Measurements from ENCODE around the gene MMS19. TPM values are rescaled to one million over a fixed set of nuclear protein-coding genes. Genes with fewer than 3 reads are reported as not detected.

MMS19 gene
- total RNA-seq, 2 experiments from 2014 or later, result 74.8 to 95.7 TPM

- H2AFZ ChIP-seq (ENCODE audit: low read length), result no peak overlapping the region
These were observed 14.7 kb downstream of the MMS19 start for GRCh38 chr10:97483506-97483905.

GRCh38 chr10:97482381-97482780, 15.8 kb downstream of the MMS19 start:
- Histone ChIP-seq H3K36me3 (ENCODE audit: insufficient read depth, low read length) (peaks cover 79% of the 10 kb centered on the region), H3K4me3 (ENCODE audit: low read depth, low read length, poor library complexity, severe bottlenecking) (no peak overlapping the region), H3K27ac (ENCODE audit: low read depth, low read length, poor library complexity, severe bottlenecking) (no peak overlapping the region), H3K4me2 (ENCODE audit: low read length) (no peak overlapping the region), H2AFZ (ENCODE audit: low read length) (no peak overlapping the region), H3K9me3 (ENCODE audit: low read length) (no peaks in the 10 kb centered on the region), H3K79me2 (ENCODE audit: insufficient read depth, low read depth, low read length) (peaks cover 28% of the 10 kb centered on the region), H3K4me1 (ENCODE audit: insufficient read depth, low read length, poor library complexity, severe bottlenecking) (no peaks in the 10 kb centered on the region), H4K20me1 (ENCODE audit: insufficient read depth, low read length) (no peaks in the 10 kb centered on the region), H3K9me2 (ENCODE audit: insufficient read depth, low read length) (no peaks in the 10 kb centered on the region)
- POLR2A ChIA-PET, result interaction anchor here (0.6 kb wide), 1 partner anchor 18 kb away, joined by 3 read pairs; no protein-coding TSS in a partner anchor
- no peak for TF ChIP-seq EZH2phosphoT487 (IDR thresholded peaks at IDR 0.05; ENCODE audit: borderline replicate concordance, low read depth, low read length)
- no peak for TF ChIP-seq CTCF (conservative IDR thresholded peaks at IDR 0.05; ENCODE audit: low read length)
- BruUV-seq (replicated peaks), result no TSS peak
- CTCF ChIA-PET (ENCODE audit: unreplicated experiment), result no interaction called here
- intact Hi-C loops (cut with micrococcal nuclease; ENCODE audit: unreplicated experiment), result no loop called here
- DNase-seq (ENCODE audit: low spot score), result no peak

More at GRCh38 chr10:97483506-97483905, 14.7 kb downstream of the MMS19 start:
- ChIA-PET POLR2A (no interaction called here), CTCF (ENCODE audit: unreplicated experiment) (no interaction called here)
- no peaks in the 10 kb centered on the region for H3K9me3 ChIP-seq (ENCODE audit: low read length)
- no peaks in the 10 kb centered on the region for H3K9me2 ChIP-seq (ENCODE audit: insufficient read depth, low read length)
- peaks cover 39% of the 10 kb centered on the region for H3K79me2 ChIP-seq (ENCODE audit: insufficient read depth, low read depth, low read length)
- no peak for DNase-seq (ENCODE audit: low spot score)
- BruUV-seq (replicated peaks), result no TSS peak
- peaks cover 3% of the 10 kb centered on the region for H4K20me1 ChIP-seq (ENCODE audit: insufficient read depth, low read length)
- H3K36me3 ChIP-seq (ENCODE audit: insufficient read depth, low read length), result peaks cover 77% of the 10 kb centered on the region
- no peaks in the 10 kb centered on the region for H3K4me1 ChIP-seq (ENCODE audit: insufficient read depth, low read length, poor library complexity, severe bottlenecking)
- no peak overlapping the region for H3K4me2 ChIP-seq (ENCODE audit: low read length)
- H3K27ac ChIP-seq (ENCODE audit: low read depth, low read length, poor library complexity, severe bottlenecking), result no peak overlapping the region
- H3K4me3 ChIP-seq (ENCODE audit: low read depth, low read length, poor library complexity, severe bottlenecking), result no peak overlapping the region
- intact Hi-C loops (cut with micrococcal nuclease; ENCODE audit: unreplicated experiment), result no loop called here
- TF ChIP-seq EZH2phosphoT487 (IDR thresholded peaks at IDR 0.05; ENCODE audit: borderline replicate concordance, low read depth, low read length), result no peak

GRCh38 chr10:97481071-97481470, 17.2 kb downstream of the MMS19 start:
- intact Hi-C loops (cut with micrococcal nuclease; ENCODE audit: unreplicated experiment), result no loop called here
- CTCF ChIA-PET (ENCODE audit: unreplicated experiment), result no interaction called here
- Histone ChIP-seq H3K27ac (ENCODE audit: low read depth, low read length, poor library complexity, severe bottlenecking) (no peak overlapping the region), H3K36me3 (ENCODE audit: insufficient read depth, low read length) (peaks cover 89% of the 10 kb centered on the region), H3K4me2 (ENCODE audit: low read length) (no peak overlapping the region), H3K9me2 (ENCODE audit: insufficient read depth, low read length) (no peaks in the 10 kb centered on the region), H2AFZ (ENCODE audit: low read length) (no peak overlapping the region), H3K4me3 (ENCODE audit: low read depth, low read length, poor library complexity, severe bottlenecking) (no peak overlapping the region), H3K4me1 (ENCODE audit: insufficient read depth, low read length, poor library complexity, severe bottlenecking) (no peaks in the 10 kb centered on the region), H3K79me2 (ENCODE audit: insufficient read depth, low read depth, low read length) (peaks cover 15% of the 10 kb centered on the region), H3K9me3 (ENCODE audit: low read length) (no peaks in the 10 kb centered on the region), H4K20me1 (ENCODE audit: insufficient read depth, low read length) (no peaks in the 10 kb centered on the region)
- no peak for DNase-seq (ENCODE audit: low spot score)
- BruUV-seq (replicated peaks), result no TSS peak
- POLR2A ChIA-PET, result no interaction called here
- TF ChIP-seq EZH2phosphoT487 (IDR thresholded peaks at IDR 0.05; ENCODE audit: borderline replicate concordance, low read depth, low read length), result no peak
- TF ChIP-seq CTCF (conservative IDR thresholded peaks at IDR 0.05; ENCODE audit: low read length), result no peak
